MCF 10A (cell line): ENCODE results near the gene DNMT1. TPM values are rescaled to one million over a fixed set of nuclear protein-coding genes. Genes with fewer than 3 reads are reported as not detected.
A peak's percentile ranks its signal among the peaks of the same experiment; 100 is the strongest.

Experiments used
- BruUV-seq: library from RNA; stranded (reverse); fragments of 400-500 nt; replicated peaks from 2 replicates; lab custom pipeline; 2021; lab: Mats Ljungman, UMichigan
- CTCF ChIA-PET: fragments of 300-600 bp; sonication (Branson Sonifier 250); formaldehyde crosslinking; extraction: SDS; loops from one replicate; lab custom pipeline; 2021; ENCODE audit warnings: antibody characterized with exemption, inconsistent platforms; lab: Yijun Ruan, JAX
- POLR2A ChIA-PET: fragments of 300-600, 350-650 bp; sonication (Branson Sonifier 250); formaldehyde crosslinking; extraction: SDS; loops from one replicate; lab custom pipeline; 2020; ENCODE audit warnings: antibody characterized with exemption, inconsistent platforms; lab: Yijun Ruan, JAX
- DNase-seq: peaks from one replicate; pipeline ENCODE4 v3.0.0-alpha.2; 2018; ENCODE audit not compliant: unreplicated experiment
- H3K27ac Mint-ChIP-seq: one replicate; pipeline ENCODE4 v1.8.0; 2022; ENCODE audit warnings: mild to moderate bottlenecking, low read depth, mixed read lengths; ENCODE audit not compliant: unreplicated experiment
- H3K27me3 Mint-ChIP-seq: one replicate; pipeline ENCODE4 v1.8.0; 2022; ENCODE audit warnings: mixed read lengths; ENCODE audit not compliant: insufficient read depth, unreplicated experiment
- H3K36me3 Mint-ChIP-seq: one replicate; pipeline ENCODE4 v1.8.0; 2022; ENCODE audit warnings: mild to moderate bottlenecking, moderate library complexity, mixed read lengths; ENCODE audit not compliant: insufficient read depth, unreplicated experiment
- H3K4me1 Mint-ChIP-seq: one replicate; pipeline ENCODE4 v1.8.0; 2022; ENCODE audit warnings: mixed read lengths; ENCODE audit not compliant: insufficient read depth, unreplicated experiment
- H3K4me3 Mint-ChIP-seq: one replicate; pipeline ENCODE4 v1.8.0; 2022; ENCODE audit warnings: mild to moderate bottlenecking, moderate library complexity, mixed read lengths; ENCODE audit not compliant: unreplicated experiment
- H3K9me3 Mint-ChIP-seq: one replicate; pipeline ENCODE4 v1.8.0; 2022; ENCODE audit warnings: mixed read lengths; ENCODE audit not compliant: unreplicated experiment
- intact Hi-C: fragments of 100-400 bp; cut with micrococcal nuclease; formaldehyde crosslinking; loops from 2 replicates; pipeline ENCODE4 v1.14.1; 2022
- total RNA-seq: library from RNA; stranded (reverse); gene quantifications from 2 replicates; pipeline ENCODE4 v1.2.3, GENCODE V29; 2022
- TF ChIP-seq, protein P1 (sequence below): fragments of 200-600 bp; IDR thresholded peaks from one replicate; pipeline ENCODE4 v1.8.0; 2022; ENCODE audit warnings: antibody characterized with exemption, mild to moderate bottlenecking; ENCODE audit not compliant: unreplicated experiment

Gene DNMT1
- total RNA-seq, 1 experiment from 2014 or later, result 76.4 TPM

DNA sequence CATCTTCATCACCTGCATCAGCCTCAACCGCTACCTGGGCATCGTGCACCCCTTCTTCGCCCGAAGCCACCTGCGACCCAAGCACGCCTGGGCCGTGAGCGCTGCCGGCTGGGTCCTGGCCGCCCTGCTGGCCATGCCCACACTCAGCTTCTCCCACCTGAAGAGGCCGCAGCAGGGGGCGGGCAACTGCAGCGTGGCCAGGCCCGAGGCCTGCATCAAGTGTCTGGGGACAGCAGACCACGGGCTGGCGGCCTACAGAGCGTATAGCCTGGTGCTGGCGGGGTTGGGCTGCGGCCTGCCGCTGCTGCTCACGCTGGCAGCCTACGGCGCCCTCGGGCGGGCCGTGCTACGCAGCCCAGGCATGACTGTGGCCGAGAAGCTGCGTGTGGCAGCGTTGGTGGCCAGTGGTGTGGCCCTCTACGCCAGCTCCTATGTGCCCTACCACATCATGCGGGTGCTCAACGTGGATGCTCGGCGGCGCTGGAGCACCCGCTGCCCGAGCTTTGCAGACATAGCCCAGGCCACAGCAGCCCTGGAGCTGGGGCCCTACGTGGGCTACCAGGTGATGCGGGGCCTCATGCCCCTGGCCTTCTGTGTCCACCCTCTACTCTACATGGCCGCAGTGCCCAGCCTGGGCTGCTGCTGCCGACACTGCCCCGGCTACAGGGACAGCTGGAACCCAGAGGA, 80.6 kb downstream of the DNMT1 start:
- intact Hi-C loops, result loop anchor here (5.0 kb wide), 1 partner anchor 182 kb away; no protein-coding TSS in a partner anchor
- CTCF ChIA-PET, result interaction anchor here (0.6 to 0.8 kb wide), 2 partner anchors 14 to 268 kb away, joined by 3 read pairs; no protein-coding TSS in a partner anchor
- POLR2A ChIA-PET, result interaction anchor here (1.4 to 2.9 kb wide), 5 partner anchors 7 to 137 kb away, joined by 5 to 24 read pairs (median 7); partner anchors contain the start of genes ANGPTL6, MRPL4 and PPAN
- BruUV-seq, result no TSS peak
- no peaks in the 10 kb centered on the region for H3K9me3 Mint-ChIP-seq
- no peaks in the 10 kb centered on the region for H3K27me3 Mint-ChIP-seq
- TF ChIP-seq, protein P1, sequence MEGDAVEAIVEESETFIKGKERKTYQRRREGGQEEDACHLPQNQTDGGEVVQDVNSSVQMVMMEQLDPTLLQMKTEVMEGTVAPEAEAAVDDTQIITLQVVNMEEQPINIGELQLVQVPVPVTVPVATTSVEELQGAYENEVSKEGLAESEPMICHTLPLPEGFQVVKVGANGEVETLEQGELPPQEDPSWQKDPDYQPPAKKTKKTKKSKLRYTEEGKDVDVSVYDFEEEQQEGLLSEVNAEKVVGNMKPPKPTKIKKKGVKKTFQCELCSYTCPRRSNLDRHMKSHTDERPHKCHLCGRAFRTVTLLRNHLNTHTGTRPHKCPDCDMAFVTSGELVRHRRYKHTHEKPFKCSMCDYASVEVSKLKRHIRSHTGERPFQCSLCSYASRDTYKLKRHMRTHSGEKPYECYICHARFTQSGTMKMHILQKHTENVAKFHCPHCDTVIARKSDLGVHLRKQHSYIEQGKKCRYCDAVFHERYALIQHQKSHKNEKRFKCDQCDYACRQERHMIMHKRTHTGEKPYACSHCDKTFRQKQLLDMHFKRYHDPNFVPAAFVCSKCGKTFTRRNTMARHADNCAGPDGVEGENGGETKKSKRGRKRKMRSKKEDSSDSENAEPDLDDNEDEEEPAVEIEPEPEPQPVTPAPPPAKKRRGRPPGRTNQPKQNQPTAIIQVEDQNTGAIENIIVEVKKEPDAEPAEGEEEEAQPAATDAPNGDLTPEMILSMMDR, result no peak
- H3K4me1 Mint-ChIP-seq, result peaks cover 10% of the 10 kb centered on the region
- no peak for DNase-seq
- H3K36me3 Mint-ChIP-seq, result peaks cover 97% of the 10 kb centered on the region
- H3K27ac Mint-ChIP-seq, result peak overlapping the region; percentile 25
- H3K4me3 Mint-ChIP-seq, result no peak overlapping the region

DNA sequence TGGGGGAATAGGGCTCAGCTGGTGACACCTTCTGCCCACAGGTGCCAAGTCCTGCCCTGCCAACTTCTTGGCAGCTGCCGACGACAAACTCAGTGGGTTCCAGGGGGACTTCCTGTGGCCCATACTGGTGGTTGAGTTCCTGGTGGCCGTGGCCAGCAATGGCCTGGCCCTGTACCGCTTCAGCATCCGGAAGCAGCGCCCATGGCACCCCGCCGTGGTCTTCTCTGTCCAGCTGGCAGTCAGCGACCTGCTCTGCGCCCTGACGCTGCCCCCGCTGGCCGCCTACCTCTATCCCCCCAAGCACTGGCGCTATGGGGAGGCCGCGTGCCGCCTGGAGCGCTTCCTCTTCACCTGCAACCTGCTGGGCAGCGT, 81.2 kb downstream of the DNMT1 start:
- intact Hi-C loops, result loop anchor here (5.0 kb wide), 1 partner anchor 181 kb away; no protein-coding TSS in a partner anchor
- Mint-ChIP-seq H3K4me1 (peaks cover 10% of the 10 kb centered on the region), H3K36me3 (peaks cover 98% of the 10 kb centered on the region), H3K27me3 (no peaks in the 10 kb centered on the region), H3K4me3 (no peak overlapping the region), H3K9me3 (no peaks in the 10 kb centered on the region), H3K27ac (no peak overlapping the region)
- TF ChIP-seq, protein P1, result no peak
- DNase-seq, result peak; percentile 9
- POLR2A ChIA-PET, result interaction anchor here (1.4 to 2.9 kb wide), 3 partner anchors 10 to 18 kb away, joined by 5 to 12 read pairs (median 7); partner anchors contain the start of gene ANGPTL6
- CTCF ChIA-PET, result interaction anchor here (0.5 to 0.7 kb wide), 5 partner anchors 15 to 304 kb away, joined by 3 to 5 read pairs (median 3); no protein-coding TSS in a partner anchor
- BruUV-seq, result no TSS peak

DNA sequence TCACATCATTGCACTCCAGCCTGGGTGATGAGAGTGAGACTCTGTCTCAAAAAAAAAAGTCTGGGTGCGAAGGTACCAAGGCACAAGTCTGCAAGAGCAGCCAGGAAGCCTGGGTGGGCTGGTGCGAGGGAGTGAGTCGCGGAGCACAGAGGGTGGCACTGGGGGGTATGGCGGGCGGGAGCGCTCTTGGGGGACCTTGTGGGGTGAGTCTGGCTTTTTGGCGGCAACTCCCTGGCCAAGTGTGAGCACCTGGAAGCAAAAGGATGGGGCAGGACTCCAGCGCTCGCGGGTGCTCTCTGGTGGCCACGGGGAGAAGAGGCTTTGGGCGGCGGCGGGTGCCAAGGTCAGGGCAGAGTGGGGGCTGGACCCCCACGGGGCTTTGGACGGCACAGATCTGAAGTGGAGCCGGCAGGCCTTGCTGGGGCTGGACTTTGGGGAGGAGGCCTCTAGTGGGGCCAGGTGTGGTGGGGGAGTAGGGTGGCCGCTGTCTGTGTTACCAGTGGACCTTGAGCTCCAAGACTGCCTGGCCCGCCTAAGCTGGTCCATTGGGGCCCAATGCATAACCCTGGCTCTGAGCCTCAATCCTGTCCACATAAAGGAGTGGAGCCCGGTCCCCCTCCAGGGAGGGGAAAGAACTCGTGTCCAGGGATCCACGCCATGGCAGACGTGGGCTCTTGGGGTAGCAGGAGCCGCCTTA, 81.7 kb downstream of the DNMT1 start:
- TF ChIP-seq, protein P1, result peak; percentile 68
- ChIA-PET POLR2A (interaction anchor here (0.6 to 2.9 kb wide), 4 partner anchors 9 to 145 kb away, joined by 3 to 12 read pairs (median 6); partner anchors contain the start of gene ANGPTL6), CTCF (interaction anchor here (0.5 to 0.7 kb wide), 6 partner anchors 15 to 305 kb away, joined by 3 to 5 read pairs (median 3); no protein-coding TSS in a partner anchor)
- Mint-ChIP-seq H3K27ac (no peak overlapping the region), H3K36me3 (peaks cover 98% of the 10 kb centered on the region), H3K4me3 (no peak overlapping the region), H3K27me3 (no peaks in the 10 kb centered on the region), H3K4me1 (peaks cover 10% of the 10 kb centered on the region), H3K9me3 (no peaks in the 10 kb centered on the region)
- DNase-seq, result peak; percentile 68
- intact Hi-C loops, result loop anchor here (5.0 kb wide), 1 partner anchor 181 kb away; no protein-coding TSS in a partner anchor
- no TSS peak for BruUV-seq
